ENCODE data around the gene OTUD1.

Gene OTUD1

GRCh38 chr10:23467548-23467947, 28.7 kb downstream of the OTUD1 start:
- no peak for DNase-seq (ENCODE audit: low read depth, low spot score)

GRCh38 chr10:23469596-23470237, 30.8 kb downstream of the OTUD1 start:
- no peak for DNase-seq (ENCODE audit: low read depth, low spot score)

GRCh38 chr10:23472181-23472580, 33.3 kb downstream of the OTUD1 start:
- no peak for DNase-seq (ENCODE audit: low read depth, low spot score)

GRCh38 chr10:23474081-23474480, 35.2 kb downstream of the OTUD1 start:
- DNase-seq (ENCODE audit: low read depth, low spot score) = no peak

- DNase-seq (ENCODE audit: low read depth, low spot score) = no peak
Observed at GRCh38 chr10:23474626-23475025, 35.8 kb downstream of the OTUD1 start.

GRCh38 chr10:23478570-23478969, 39.7 kb downstream of the OTUD1 start:
- no peak for DNase-seq (ENCODE audit: low read depth, low spot score)

GRCh38 chr10:23479798-23480473, 41.1 kb downstream of the OTUD1 start:
- DNase-seq (ENCODE audit: low read depth, low spot score) = no peak

- no peak for DNase-seq (ENCODE audit: low read depth, low spot score)
Observed at GRCh38 chr10:23481363-23481961, 42.6 kb downstream of the OTUD1 start.

- no peak for DNase-seq (ENCODE audit: low read depth, low spot score)
Observed at GRCh38 chr10:23490115-23490514, 51.2 kb downstream of the OTUD1 start.

Data from astrocyte of the hippocampus (primary cell).